VCaP (cell line): ENCODE measurements around the gene WNT9B.

ENCODE experiments used
- H3K27ac ChIP-seq: fragments of 450-650 bp; 2 replicates; pipeline ENCODE4 v1.5.1; 2017
- CTCF ChIP-seq: fragments of 450-650 bp; conservative IDR thresholded peaks from 2 replicates; pipeline ENCODE4 v1.5.1; 2017; ENCODE audit warnings: mild to moderate bottlenecking, moderate library complexity

Gene WNT9B

GRCh38 chr17:46872421-46872820 lies 21.0 kb downstream of the WNT9B start:
- no peak for TF ChIP-seq CTCF
- no peak overlapping the region for H3K27ac ChIP-seq

- no peak for TF ChIP-seq CTCF
- no peak overlapping the region for H3K27ac ChIP-seq
Observed at GRCh38 chr17:46873941-46874645, 22.7 kb downstream of the WNT9B start.

GRCh38 chr17:46874906-46875305 lies 23.5 kb downstream of the WNT9B start:
- TF ChIP-seq CTCF, result no peak
- no peak overlapping the region for H3K27ac ChIP-seq

- no peak for TF ChIP-seq CTCF
- H3K27ac ChIP-seq, result peak overlapping the region; percentile 43
Observed at GRCh38 chr17:46875849-46876352, 24.5 kb downstream of the WNT9B start.

GRCh38 chr17:46876353-46876887 lies 25.0 kb downstream of the WNT9B start:
- peak overlapping the region; percentile 43 for H3K27ac ChIP-seq
- peak; percentile 90 for TF ChIP-seq CTCF

GRCh38 chr17:46876926-46877325 lies 25.5 kb downstream of the WNT9B start:
- TF ChIP-seq CTCF, result no peak
- H3K27ac ChIP-seq, result peak overlapping the region; percentile 43

- no peak for TF ChIP-seq CTCF
Observed at GRCh38 chr17:46877466-46877865, 26.1 kb downstream of the WNT9B start.

More at GRCh38 chr17:46877466-46877865, 26.1 kb downstream of the WNT9B start:
- H3K27ac ChIP-seq, result peak overlapping the region; percentile 43; the same call in 1 of the 2 replicates
